ENCODE measurements around the gene PELO. TPM values are rescaled to one million over a fixed set of nuclear protein-coding genes. Genes with fewer than 3 reads are reported as not detected.

PELO gene
- polyA plus RNA-seq, 2 of the 4 experiments (the other 2 are of a cell fraction), result 15.6 to 20.1 TPM

GRCh38 chr5:52802272-52802973 lies 14.7 kb downstream of the PELO start:
- ATAC-seq (no peak), FAIRE-seq (no peak), DNase-seq (ENCODE audit: low read depth in 1 of 2, low spot score in 1 of 2) (no peak)
- Histone ChIP-seq H3K9me3 (no peaks in the 10 kb centered on the region), H3K4me3 (peak overlapping the region; percentile 71), H3K27ac (no peak overlapping the region), H3K4me1 (peaks cover 31% of the 10 kb centered on the region), H3K4me2 (peak overlapping the region; percentile 83)
- WGBS (ENCODE audit: missing lambda C conversion rate), result 69% methylated on average over 2 of the region's 2 CpGs
- TF ChIP-seq RAD21 (conservative IDR thresholded peaks at IDR 0.05 in 1 of 2, IDR thresholded peaks at IDR 0.05 in 1 of 2) (no peak), ZC3H11A (IDR thresholded peaks at IDR 0.05) (no peak), MAFK (IDR thresholded peaks at IDR 0.05; ENCODE audit: partially characterized antibody) (no peak), FOXS1 (CRISPR knock-in tag; IDR thresholded peaks at IDR 0.05) (no peak), JUNB (IDR thresholded peaks at IDR 0.05) (no peak), CTCF (IDR thresholded peaks at IDR 0.05) (no peak), EHF (CRISPR knock-in tag; IDR thresholded peaks at IDR 0.05) (no peak), ELK1 (IDR thresholded peaks at IDR 0.05; ENCODE audit: low read depth, low read length) (no peak), POLR2A (IDR thresholded peaks at IDR 0.05; ENCODE audit: low read length) (no peak), TP53 (CRISPR knock-in tag; IDR thresholded peaks at IDR 0.05) (no peak), ZNF302 (CRISPR knock-in tag; IDR thresholded peaks at IDR 0.05) (no peak)
- ChIA-PET POLR2A (no interaction called here), CTCF (interaction anchor here (0.6 to 3.2 kb wide), 2 partner anchors 111 to 113 kb away, joined by 3 to 11 read pairs; no protein-coding TSS in a partner anchor)

- ChIA-PET CTCF (no interaction called here), POLR2A (no interaction called here)
- Histone ChIP-seq H3K27ac (no peak overlapping the region), H3K4me3 (peak overlapping the region; percentile 71), H3K4me2 (peak overlapping the region; percentile 83), H3K9me3 (no peaks in the 10 kb centered on the region), H3K4me1 (peaks cover 36% of the 10 kb centered on the region)
- TF ChIP-seq PBX3 (IDR thresholded peaks at IDR 0.05) (no peak), CHD2 (IDR thresholded peaks at IDR 0.05; ENCODE audit: low read length, partially characterized antibody) (no peak), RAD21 (conservative IDR thresholded peaks at IDR 0.05 in 1 of 2, IDR thresholded peaks at IDR 0.05 in 1 of 2) (no peak), POLR2A (IDR thresholded peaks at IDR 0.05; ENCODE audit: low read length) (no peak), HOXB5 (CRISPR knock-in tag; IDR thresholded peaks at IDR 0.05) (no peak), HES2 (IDR thresholded peaks at IDR 0.05) (no peak), USF2 (IDR thresholded peaks at IDR 0.05) (no peak), EP300 (IDR thresholded peaks at IDR 0.05) (no peak), BHLHE40 (IDR thresholded peaks at IDR 0.05; ENCODE audit: low read depth, low read length) (no peak), FOSB (CRISPR knock-in tag; IDR thresholded peaks at IDR 0.05) (no peak), ZC3H11A (IDR thresholded peaks at IDR 0.05) (no peak), PHF8 (IDR thresholded peaks at IDR 0.05; ENCODE audit: borderline replicate concordance, low read depth) (no peak), ELK1 (IDR thresholded peaks at IDR 0.05; ENCODE audit: low read depth, low read length) (no peak), NPAS2 (CRISPR knock-in tag; IDR thresholded peaks at IDR 0.05; ENCODE audit: borderline replicate concordance) (no peak), MAX (IDR thresholded peaks at IDR 0.05) (no peak), RCOR1 (IDR thresholded peaks at IDR 0.05; ENCODE audit: low read depth, low read length) (no peak), ATOH8 (CRISPR knock-in tag; IDR thresholded peaks at IDR 0.05; ENCODE audit: low read depth) (no peak), RNF2 (IDR thresholded peaks at IDR 0.05; ENCODE audit: borderline replicate concordance, low read depth) (no peak)
- FAIRE-seq (no peak), ATAC-seq (no peak), DNase-seq (ENCODE audit: low read depth in 1 of 2, low spot score in 1 of 2) (no peak)
- 78% methylated on average over 6 of the region's 6 CpGs for WGBS (ENCODE audit: missing lambda C conversion rate)
Measured at GRCh38 chr5:52802974-52803336, 15.2 kb downstream of the PELO start.
